Testis (tissue), 2 donors: ENCODE measurements around the gene TOMT.
"Not testable (repeated sequence)": the region's sequence is repeated elsewhere in the genome, so short reads cannot be mapped to it uniquely, and the experiment has no call there.

Source experiments
- POLR2A ChIP-seq: fragments of 450-650 bp; IDR thresholded peaks from one replicate; pipeline ENCODE4 v1.6.1; 2017; ENCODE audit warnings: antibody characterized with exemption, mild to moderate bottlenecking, moderate library complexity
- TF ChIP-seq, protein P1 (sequence below), 3 experiments: fragments of 450-650 bp in 2 of 3; fragments of 200-600 bp in 1 of 3; sonication (generic) in 1 of 3; IDR thresholded peaks; one replicate each; pipeline ENCODE4 v1.5.1; 2016 to 2019; ENCODE audit warnings: antibody characterized with exemption in 3 of 3, mild to moderate bottlenecking in 2 of 3, moderate library complexity in 1 of 3

- TF ChIP-seq, protein P1, sequence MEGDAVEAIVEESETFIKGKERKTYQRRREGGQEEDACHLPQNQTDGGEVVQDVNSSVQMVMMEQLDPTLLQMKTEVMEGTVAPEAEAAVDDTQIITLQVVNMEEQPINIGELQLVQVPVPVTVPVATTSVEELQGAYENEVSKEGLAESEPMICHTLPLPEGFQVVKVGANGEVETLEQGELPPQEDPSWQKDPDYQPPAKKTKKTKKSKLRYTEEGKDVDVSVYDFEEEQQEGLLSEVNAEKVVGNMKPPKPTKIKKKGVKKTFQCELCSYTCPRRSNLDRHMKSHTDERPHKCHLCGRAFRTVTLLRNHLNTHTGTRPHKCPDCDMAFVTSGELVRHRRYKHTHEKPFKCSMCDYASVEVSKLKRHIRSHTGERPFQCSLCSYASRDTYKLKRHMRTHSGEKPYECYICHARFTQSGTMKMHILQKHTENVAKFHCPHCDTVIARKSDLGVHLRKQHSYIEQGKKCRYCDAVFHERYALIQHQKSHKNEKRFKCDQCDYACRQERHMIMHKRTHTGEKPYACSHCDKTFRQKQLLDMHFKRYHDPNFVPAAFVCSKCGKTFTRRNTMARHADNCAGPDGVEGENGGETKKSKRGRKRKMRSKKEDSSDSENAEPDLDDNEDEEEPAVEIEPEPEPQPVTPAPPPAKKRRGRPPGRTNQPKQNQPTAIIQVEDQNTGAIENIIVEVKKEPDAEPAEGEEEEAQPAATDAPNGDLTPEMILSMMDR (IDR thresholded peaks at IDR 0.05), result not testable (repeated sequence)
- not testable (repeated sequence) for TF ChIP-seq POLR2A
These were observed 36.4 kb downstream of the TOMT start for GRCh38 chr11:72142086-72142485.
